HepG2 (cell line): ENCODE data around the gene PSKH1. TPM values are rescaled to one million over a fixed set of nuclear protein-coding genes. Genes with fewer than 3 reads are reported as not detected.

Experiments used
- EEA1 ChIP-seq: sonication (generic); formaldehyde crosslinking; IDR thresholded peaks from 2 replicates; pipeline ENCODE4 v1.5.1; 2020; ENCODE audit warnings: mild to moderate bottlenecking, missing genetic modification reagents, borderline replicate concordance
- GZF1 ChIP-seq: sonication (generic); formaldehyde crosslinking; IDR thresholded peaks from 2 replicates; pipeline ENCODE4 v1.5.1; 2020; ENCODE audit warnings: mild to moderate bottlenecking, missing genetic modification reagents
- NFE2L1 ChIP-seq: sonication (generic); formaldehyde crosslinking; IDR thresholded peaks from 2 replicates; pipeline ENCODE4 v1.4.0; 2020; ENCODE audit warnings: missing genetic modification reagents, mild to moderate bottlenecking, borderline replicate concordance
- NFIB ChIP-seq: sonication (generic); formaldehyde crosslinking; IDR thresholded peaks from 2 replicates; pipeline ENCODE4 v1.9.0; 2021; ENCODE audit warnings: missing genetic modification reagents, mild to moderate bottlenecking, borderline replicate concordance
- POLR2G ChIP-seq: fragments of 200-400 bp; formaldehyde crosslinking; IDR thresholded peaks from 2 replicates; pipeline ENCODE4 v1.6.1; 2018; ENCODE audit warnings: mild to moderate bottlenecking, low read depth, low read length, moderate library complexity
- RBFOX2 ChIP-seq: fragments of 200-400 bp; formaldehyde crosslinking; IDR thresholded peaks from 2 replicates; pipeline ENCODE4 v1.6.1; 2017; ENCODE audit warnings: low read depth, mild to moderate bottlenecking, low read length
- SSRP1 ChIP-seq: IDR thresholded peaks from 2 replicates; pipeline ENCODE4 v1.6.1; 2016; ENCODE audit warnings: control low read depth
- ZBTB40 ChIP-seq, 2 experiments: fragments of 450-650 bp in 1 of 2; sonication (generic) in 1 of 2; formaldehyde crosslinking in 1 of 2; IDR thresholded peaks; 2 replicates each; pipeline versions ENCODE4 v1.6.1 to v1.8.0; 2016 to 2022; ENCODE audit warnings: antibody characterized with exemption in 1 of 2, mild to moderate bottlenecking in 1 of 2, missing genetic modification reagents in 1 of 2
- ZNF138 ChIP-seq: sonication (generic); formaldehyde crosslinking; IDR thresholded peaks from 2 replicates; pipeline ENCODE4 v1.5.0; 2020; ENCODE audit warnings: mild to moderate bottlenecking, low read depth, missing genetic modification reagents
- ZNF335 ChIP-seq: sonication (generic); formaldehyde crosslinking; IDR thresholded peaks from 2 replicates; pipeline ENCODE4 v1.4.0; 2020; ENCODE audit warnings: missing genetic modification reagents
- ZNF687 ChIP-seq: sonication (generic); formaldehyde crosslinking; IDR thresholded peaks from 2 replicates; pipeline ENCODE4 v1.5.1; 2020; ENCODE audit warnings: mild to moderate bottlenecking, missing genetic modification reagents, moderate library complexity
- ZNF761 ChIP-seq: sonication (generic); formaldehyde crosslinking; conservative IDR thresholded peaks from 2 replicates; pipeline ENCODE4 v1.4.0; 2020; ENCODE audit warnings: mild to moderate bottlenecking, missing genetic modification reagents
- polyA plus RNA-seq, 8 experiments: library from polyadenylated mRNA; depleted of rRNA in 3 of 8; stranded (reverse) in 7 of 8; unstranded in 1 of 8; fragments of >200 nt; fragmentation: Illumina TruSeq in 4 of 8; extraction: Trizol in 4 of 8; gene quantifications; 2 replicates each; pipeline versions ENCODE4 v1.2.1 to v1.2.3, GENCODE V29; 2011 to 2016; ENCODE audit warnings: low read depth in 4 of 8, missing spikeins in 1 of 8, mixed read lengths in 1 of 8; ENCODE audit not compliant: insufficient read depth in 1 of 8
- total RNA-seq, 5 experiments: library from RNA; depleted of rRNA; stranded (reverse); fragments of >200 nt; fragmentation: Illumina TruSeq; extraction: Trizol; gene quantifications; 2 replicates each; pipeline ENCODE4 v1.2.3, GENCODE V29; 2016; ENCODE audit warnings: low read depth in 1 of 5

PSKH1 gene
- total and polyA plus RNA-seq, 2 of the 13 experiments (the other 11 are each of a cell fraction or from before 2014, with no cell fraction given) = 8.4 to 19.1 TPM

GRCh38 chr16:67939507-67940445, 46.7 kb downstream of the PSKH1 start (continued):
- TF ChIP-seq ZBTB40 (IDR thresholded peaks at IDR 0.05) = no peak
- 0 out of 2 replicates have a peak, but pooled peaks have one; percentile 50 for TF ChIP-seq ZBTB40 (CRISPR knock-in tag; IDR thresholded peaks at IDR 0.05)
- TF ChIP-seq ZNF687 (CRISPR knock-in tag) = peak; percentile 49; the same call in 1 of the 2 replicates
- TF ChIP-seq ZNF761 (CRISPR knock-in tag) = no peak
- 0 out of 2 replicates have a peak, but pooled peaks have one; percentile 23 for TF ChIP-seq ZNF138 (CRISPR knock-in tag)
- TF ChIP-seq ZNF335 = 0 out of 2 replicates have a peak, but pooled peaks have one; percentile 30
- TF ChIP-seq NFE2L1 = 0 out of 2 replicates have a peak, but pooled peaks have one; percentile 58
- TF ChIP-seq GZF1 (CRISPR knock-in tag) = 0 out of 2 replicates have a peak, but pooled peaks have one; percentile 46
- 0 out of 2 replicates have a peak, but pooled peaks have one; percentile 69 for TF ChIP-seq NFIB (CRISPR knock-in tag)
- peak; percentile 46 for TF ChIP-seq POLR2G
- TF ChIP-seq EEA1 (CRISPR knock-in tag) = peak; percentile 64; the same call in 1 of the 2 replicates
- peak; percentile 51; the same call in 1 of the 2 replicates for TF ChIP-seq SSRP1 (CRISPR knock-in tag)
- peak; percentile 76 for TF ChIP-seq RBFOX2
